Stimulated activated naive CD8-positive, alpha-beta T cell treated with anti-CD3 and anti-CD28 coated beads, Interleukin-15, Interleukin-2, amounts not matched to agents 100 ng/mL and 50 ng/mL, for 24 hours (primary cell): Measurements from ENCODE around the gene PLS1.
"Not testable (repeated sequence)": the region's sequence is repeated elsewhere in the genome, so short reads cannot be mapped to it uniquely, and the experiment has no call there.

Experiments
- H3K27ac Mint-ChIP-seq: one replicate; pipeline ENCODE4 v1.8.0; 2021; ENCODE audit warnings: mild to moderate bottlenecking, mixed read lengths
- H3K27me3 Mint-ChIP-seq: one replicate; pipeline ENCODE4 v1.8.0; 2021; ENCODE audit warnings: mixed read lengths
- H3K36me3 Mint-ChIP-seq: one replicate; pipeline ENCODE4 v1.8.0; 2021; ENCODE audit warnings: low read depth, mixed read lengths
- H3K4me1 Mint-ChIP-seq: one replicate; pipeline ENCODE4 v1.8.0; 2021; ENCODE audit warnings: low read depth, mixed read lengths
- H3K4me3 Mint-ChIP-seq: one replicate; pipeline ENCODE4 v1.8.0; 2021; ENCODE audit warnings: mild to moderate bottlenecking, mixed read lengths
- H3K9me3 Mint-ChIP-seq: one replicate; pipeline ENCODE4 v1.8.0; 2021; ENCODE audit warnings: mixed read lengths

The PLS1 gene

GRCh38 chr3:142595951-142596725 lies at the start of gene PLS1:
TSS of gene PLS1 (plus strand) at chr3:142596393. CDS start at chr3:142664238, 67,845 bp downstream.
- Mint-ChIP-seq H3K27me3 (peaks cover 8% of the 10 kb centered on the region), H3K9me3 (no peaks in the 10 kb centered on the region), H3K4me3 (peak within 1 kb of the TSS; percentile 92), H3K27ac (peak within 1 kb of the TSS; percentile 85), H3K36me3 (no peaks in the 10 kb centered on the region), H3K4me1 (peaks cover 20% of the 10 kb centered on the region)

- Mint-ChIP-seq H3K4me3 (no peak overlapping the region), H3K27me3 (no peaks in the 10 kb centered on the region), H3K4me1 (no peaks in the 10 kb centered on the region), H3K36me3 (peaks cover 53% of the 10 kb centered on the region), H3K27ac (no peak overlapping the region), H3K9me3 (no peaks in the 10 kb centered on the region)
Measured at GRCh38 chr3:142549986-142550385, 46.2 kb upstream of the PLS1 start.

- H3K27ac Mint-ChIP-seq, H3K4me3 Mint-ChIP-seq, H3K27me3 Mint-ChIP-seq, H3K4me1 Mint-ChIP-seq, H3K9me3 Mint-ChIP-seq: not testable (repeated sequence)
- H3K36me3 Mint-ChIP-seq: peaks cover 73% of the 10 kb centered on the region
Measured at GRCh38 chr3:142552579-142552978, 43.6 kb upstream of the PLS1 start.

- H3K36me3 Mint-ChIP-seq: peaks cover 70% of the 10 kb centered on the region
- H3K27ac Mint-ChIP-seq: no peak overlapping the region
- H3K27me3 Mint-ChIP-seq: no peaks in the 10 kb centered on the region
- no peak overlapping the region for H3K4me3 Mint-ChIP-seq
- no peaks in the 10 kb centered on the region for H3K4me1 Mint-ChIP-seq
- H3K9me3 Mint-ChIP-seq: no peaks in the 10 kb centered on the region
Measured at GRCh38 chr3:142553741-142554140, 42.5 kb upstream of the PLS1 start.

- Mint-ChIP-seq H3K27me3 (no peaks in the 10 kb centered on the region), H3K36me3 (peaks cover 63% of the 10 kb centered on the region), H3K27ac (no peak overlapping the region), H3K4me1 (peaks cover 4% of the 10 kb centered on the region), H3K4me3 (no peak overlapping the region), H3K9me3 (no peaks in the 10 kb centered on the region)
Measured at GRCh38 chr3:142560118-142560517, 36.1 kb upstream of the PLS1 start.

GRCh38 chr3:142563496-142563997 lies 32.6 kb upstream of the PLS1 start:
- H3K27me3 Mint-ChIP-seq: no peaks in the 10 kb centered on the region
- no peaks in the 10 kb centered on the region for H3K9me3 Mint-ChIP-seq
- H3K4me1 Mint-ChIP-seq: peaks cover 4% of the 10 kb centered on the region
- H3K4me3 Mint-ChIP-seq: no peak overlapping the region
- no peak overlapping the region for H3K27ac Mint-ChIP-seq
- H3K36me3 Mint-ChIP-seq: peaks cover 65% of the 10 kb centered on the region

GRCh38 chr3:142566096-142566495 lies 30.1 kb upstream of the PLS1 start:
- Mint-ChIP-seq H3K4me1 (peaks cover 8% of the 10 kb centered on the region), H3K36me3 (peaks cover 65% of the 10 kb centered on the region), H3K9me3 (no peaks in the 10 kb centered on the region), H3K27ac (no peak overlapping the region), H3K4me3 (no peak overlapping the region), H3K27me3 (no peaks in the 10 kb centered on the region)

GRCh38 chr3:142568393-142569017 lies 27.7 kb upstream of the PLS1 start:
- no peak overlapping the region for H3K27ac Mint-ChIP-seq
- peaks cover 7% of the 10 kb centered on the region for H3K4me1 Mint-ChIP-seq
- no peaks in the 10 kb centered on the region for H3K9me3 Mint-ChIP-seq
- no peak overlapping the region for H3K4me3 Mint-ChIP-seq
- H3K27me3 Mint-ChIP-seq: no peaks in the 10 kb centered on the region
- H3K36me3 Mint-ChIP-seq: peaks cover 51% of the 10 kb centered on the region

- not testable (repeated sequence) for H3K27me3 Mint-ChIP-seq, H3K9me3 Mint-ChIP-seq, H3K27ac Mint-ChIP-seq, H3K4me3 Mint-ChIP-seq
- Mint-ChIP-seq H3K4me1 (peaks cover 11% of the 10 kb centered on the region), H3K36me3 (peaks cover 52% of the 10 kb centered on the region)
Measured at GRCh38 chr3:142569422-142569821, 26.8 kb upstream of the PLS1 start.

GRCh38 chr3:142574223-142574622 lies 22.0 kb upstream of the PLS1 start:
- H3K27ac Mint-ChIP-seq, H3K4me3 Mint-ChIP-seq, H3K27me3 Mint-ChIP-seq, H3K9me3 Mint-ChIP-seq: not testable (repeated sequence)
- peaks cover 47% of the 10 kb centered on the region for H3K4me1 Mint-ChIP-seq
- H3K36me3 Mint-ChIP-seq: peaks cover 40% of the 10 kb centered on the region

GRCh38 chr3:142574665-142575064 lies 21.5 kb upstream of the PLS1 start:
- Mint-ChIP-seq H3K9me3 (no peaks in the 10 kb centered on the region), H3K4me1 (peaks cover 51% of the 10 kb centered on the region), H3K4me3 (no peak overlapping the region), H3K27ac (peak overlapping the region; percentile 43), H3K27me3 (no peaks in the 10 kb centered on the region), H3K36me3 (peaks cover 40% of the 10 kb centered on the region)

GRCh38 chr3:142576792-142577191 lies 19.4 kb upstream of the PLS1 start:
- Mint-ChIP-seq H3K27me3 (no peaks in the 10 kb centered on the region), H3K27ac (peak overlapping the region; percentile 58), H3K36me3 (peaks cover 29% of the 10 kb centered on the region), H3K9me3 (no peaks in the 10 kb centered on the region), H3K4me1 (peaks cover 51% of the 10 kb centered on the region), H3K4me3 (peak overlapping the region; percentile 97)

GRCh38 chr3:142577696-142578328 lies 18.4 kb upstream of the PLS1 start:
- Mint-ChIP-seq H3K4me3 (peak overlapping the region; percentile 97), H3K9me3 (no peaks in the 10 kb centered on the region), H3K27me3 (peaks cover 3% of the 10 kb centered on the region), H3K36me3 (peaks cover 25% of the 10 kb centered on the region), H3K4me1 (peaks cover 51% of the 10 kb centered on the region), H3K27ac (peak overlapping the region; percentile 94)

GRCh38 chr3:142578329-142579223 lies 17.6 kb upstream of the PLS1 start, which contains the start of gene ATR:
TSS of gene ATR (minus strand) at chr3:142578733. CDS start at chr3:142578704, 29 bp downstream.
- peaks cover 6% of the 10 kb centered on the region for H3K27me3 Mint-ChIP-seq
- H3K36me3 Mint-ChIP-seq: peaks cover 22% of the 10 kb centered on the region
- no peaks in the 10 kb centered on the region for H3K9me3 Mint-ChIP-seq
- peaks cover 51% of the 10 kb centered on the region for H3K4me1 Mint-ChIP-seq
- H3K27ac Mint-ChIP-seq: peak within 1 kb of the TSS; percentile 94
- peak within 1 kb of the TSS; percentile 97 for H3K4me3 Mint-ChIP-seq
